GM10266 (cell line): ENCODE data around the gene CACHD1.

ENCODE experiments used
- DNase-seq: peaks from one replicate; pipeline ENCODE4 v3.0.0; 2012; ENCODE audit errors: extremely low spot score
- CTCF ChIP-seq: IDR thresholded peaks from 2 replicates; pipeline ENCODE4 v1.5.1; 2012; ENCODE audit warnings: mild to moderate bottlenecking, low read depth; ENCODE audit not compliant: control insufficient read depth, insufficient read depth; ENCODE audit errors: missing control alignments

The CACHD1 gene

GRCh38 chr1:64458915-64459314, 11.0 kb upstream of the CACHD1 start:
- no peak for TF ChIP-seq CTCF
- DNase-seq, result no peak

- no peak for TF ChIP-seq CTCF
- no peak for DNase-seq
Measured at GRCh38 chr1:64459743-64460142, 10.2 kb upstream of the CACHD1 start.

GRCh38 chr1:64466033-64466432, 3.9 kb upstream of the CACHD1 start:
- no peak for TF ChIP-seq CTCF
- no peak for DNase-seq

GRCh38 chr1:64469116-64469976, 583 bp upstream of the CACHD1 start:
- no peak for TF ChIP-seq CTCF
- peak; percentile 32 for DNase-seq

GRCh38 chr1:64470665-64471217, 812 bp downstream of the CACHD1 start:
- no peak for DNase-seq
- no peak for TF ChIP-seq CTCF

- no peak for DNase-seq
- no peak for TF ChIP-seq CTCF
Measured at GRCh38 chr1:64471218-64472039, 1.5 kb downstream of the CACHD1 start.
